OCI-LY7 (cell line): ENCODE data around the gene LRPAP1. TPM values are rescaled to one million over a fixed set of nuclear protein-coding genes. Genes with fewer than 3 reads are reported as not detected.

Source experiments
- BruUV-seq: library from RNA; stranded (reverse); fragments of 400-500 nt; replicated peaks from 2 replicates; lab custom pipeline; 2021; lab: Mats Ljungman, UMichigan
- CTCF ChIA-PET: fragments of 300-600 bp; sonication (Branson Sonifier 250); formaldehyde crosslinking; loops from one replicate; lab custom pipeline; 2022; ENCODE audit warnings: antibody characterized with exemption; ENCODE audit not compliant: unreplicated experiment; lab: Charles Lee
- POLR2A ChIA-PET: fragments of 300-600 bp; sonication (Branson Sonifier 250); formaldehyde crosslinking; loops from one replicate; lab custom pipeline; 2022; ENCODE audit warnings: antibody characterized with exemption; lab: Charles Lee
- DNase-seq: peaks from one replicate; pipeline ENCODE4 v3.0.0-alpha.2; 2015; ENCODE audit warnings: low spot score
- H2AFZ ChIP-seq: fragments of 200-600 bp; sonication (generic), shearing (Covaris generic); 2 replicates; pipeline ENCODE4 v1.6.1; 2014; ENCODE audit warnings: mild to moderate bottlenecking, antibody characterized with exemption, low read length, moderate library complexity
- H3K27ac ChIP-seq: fragments of 200-600 bp; sonication (generic); 2 replicates; pipeline ENCODE4 v1.5.1; 2014; ENCODE audit warnings: mixed run types, low read depth, mild to moderate bottlenecking, moderate library complexity, low read length, inconsistent platforms; ENCODE audit not compliant: poor library complexity, severe bottlenecking
- H3K36me3 ChIP-seq: fragments of 200-600 bp; sonication (generic); 2 replicates; pipeline ENCODE4 v1.6.1; 2014; ENCODE audit warnings: mild to moderate bottlenecking, antibody characterized with exemption, low read length, moderate library complexity, mixed read lengths; ENCODE audit not compliant: insufficient read depth
- H3K4me1 ChIP-seq: fragments of 200-600 bp; sonication (generic); 2 replicates; pipeline ENCODE4 v1.5.1; 2014; ENCODE audit warnings: mild to moderate bottlenecking, low read length; ENCODE audit not compliant: insufficient read depth, poor library complexity, severe bottlenecking
- H3K4me2 ChIP-seq: fragments of 200-600 bp; sonication (generic); 2 replicates; pipeline ENCODE4 v1.6.1; 2014; ENCODE audit warnings: mild to moderate bottlenecking, low read length
- H3K4me3 ChIP-seq: fragments of 200-600 bp; sonication (generic); 2 replicates; pipeline ENCODE4 v1.5.1; 2014; ENCODE audit warnings: mild to moderate bottlenecking, low read depth, low read length; ENCODE audit not compliant: poor library complexity, severe bottlenecking
- H3K79me2 ChIP-seq: fragments of 200-600 bp; sonication (generic); 2 replicates; pipeline ENCODE4 v1.6.1; 2016; ENCODE audit warnings: low read depth, mild to moderate bottlenecking, low read length, moderate library complexity, mixed read lengths; ENCODE audit not compliant: insufficient read depth
- H3K9me2 ChIP-seq: fragments of 200-600 bp; sonication (generic); 2 replicates; pipeline ENCODE4 v1.6.1; 2016; ENCODE audit warnings: mild to moderate bottlenecking, low read length, mixed read lengths; ENCODE audit not compliant: insufficient read depth
- H3K9me3 ChIP-seq: fragments of 200-600 bp; sonication (generic); 2 replicates; pipeline ENCODE4 v1.6.1; 2014; ENCODE audit warnings: mild to moderate bottlenecking, mixed run types, low read length, mixed read lengths
- H4K20me1 ChIP-seq: fragments of 200-600 bp; sonication (generic); 2 replicates; pipeline ENCODE4 v1.6.1; 2014; ENCODE audit warnings: mild to moderate bottlenecking, antibody characterized with exemption, low read length, moderate library complexity, mixed read lengths; ENCODE audit not compliant: insufficient read depth
- CTCF ChIP-seq: fragments of 200-600 bp; sonication (generic); conservative IDR thresholded peaks from 2 replicates; pipeline ENCODE4 v1.5.1; 2014; ENCODE audit warnings: mild to moderate bottlenecking, antibody characterized with exemption, low read length, moderate library complexity, mixed read lengths
- EZH2phosphoT487 ChIP-seq: fragments of 200-600 bp; sonication (generic); IDR thresholded peaks from 2 replicates; pipeline ENCODE4 v1.6.1; 2018; ENCODE audit warnings: low read depth, borderline replicate concordance, mild to moderate bottlenecking, mixed run types, antibody characterized with exemption, low read length, moderate library complexity, mixed read lengths
- intact Hi-C: fragments of 100-400 bp; cut with micrococcal nuclease; formaldehyde crosslinking; loops from one replicate; pipeline ENCODE4 v1.10.0; 2022; ENCODE audit not compliant: unreplicated experiment
- total RNA-seq, 2 experiments: library from RNA; depleted of rRNA in 1 of 2; stranded (reverse); fragments of >200 nt in 1 of 2; shearing (Covaris generic) in 1 of 2; gene quantifications; 2 replicates each; pipeline ENCODE4 v1.2.3, GENCODE V29; 2014 to 2022

LRPAP1 gene
- total RNA-seq, 2 experiments from 2014 or later = 46.2 to 54.7 TPM

GRCh38 chr4:3491681-3492405, 40.4 kb downstream of the LRPAP1 start:
- ChIA-PET POLR2A (no interaction called here), CTCF (interaction anchor here (0.6 kb wide), 1 partner anchor 8 kb away, joined by 3 read pairs; no protein-coding TSS in a partner anchor)
- intact Hi-C loops = no loop called here
- no peaks in the 10 kb centered on the region for H3K9me2 ChIP-seq
- no peaks in the 10 kb centered on the region for H3K36me3 ChIP-seq
- peaks cover 5% of the 10 kb centered on the region for H3K4me1 ChIP-seq
- H3K9me3 ChIP-seq = no peaks in the 10 kb centered on the region
- H4K20me1 ChIP-seq = no peaks in the 10 kb centered on the region
- H3K27ac ChIP-seq = no peak overlapping the region
- no peak for DNase-seq
- H3K4me3 ChIP-seq = no peak overlapping the region
- no TSS peak for BruUV-seq
- H3K79me2 ChIP-seq = no peaks in the 10 kb centered on the region
- no peak for TF ChIP-seq EZH2phosphoT487
- no peak for TF ChIP-seq CTCF
- H3K4me2 ChIP-seq = no peak overlapping the region
- H2AFZ ChIP-seq = no peak overlapping the region

- BruUV-seq = no TSS peak
- CTCF ChIA-PET = no interaction called here
Observed at GRCh38 chr4:3489451-3489962, 42.7 kb downstream of the LRPAP1 start.

More at GRCh38 chr4:3489451-3489962, 42.7 kb downstream of the LRPAP1 start:
- no peaks in the 10 kb centered on the region for H3K79me2 ChIP-seq
- H4K20me1 ChIP-seq = no peaks in the 10 kb centered on the region
- H3K9me2 ChIP-seq = no peaks in the 10 kb centered on the region
- H3K4me2 ChIP-seq = no peak overlapping the region
- POLR2A ChIA-PET = no interaction called here
- no peak overlapping the region for H3K27ac ChIP-seq
- TF ChIP-seq CTCF (no peak), EZH2phosphoT487 (no peak)
- no peak for DNase-seq
- no peaks in the 10 kb centered on the region for H3K9me3 ChIP-seq
- intact Hi-C loops = no loop called here
- no peak overlapping the region for H3K4me3 ChIP-seq
- H2AFZ ChIP-seq = no peak overlapping the region
- H3K4me1 ChIP-seq = peaks cover 28% of the 10 kb centered on the region
- H3K36me3 ChIP-seq = no peaks in the 10 kb centered on the region
